ENCODE measurements around the gene NEB.
"Not testable (repeated sequence)": the region's sequence is repeated elsewhere in the genome, so short reads cannot be mapped to it uniquely, and the experiment has no call there.

The NEB gene

GRCh38 chr2:151688719-151689118 lies 45.6 kb downstream of the NEB start:
- DNase-seq = no peak

- no peak for DNase-seq
Measured at GRCh38 chr2:151682459-151683003, 51.7 kb downstream of the NEB start.

DNA sequence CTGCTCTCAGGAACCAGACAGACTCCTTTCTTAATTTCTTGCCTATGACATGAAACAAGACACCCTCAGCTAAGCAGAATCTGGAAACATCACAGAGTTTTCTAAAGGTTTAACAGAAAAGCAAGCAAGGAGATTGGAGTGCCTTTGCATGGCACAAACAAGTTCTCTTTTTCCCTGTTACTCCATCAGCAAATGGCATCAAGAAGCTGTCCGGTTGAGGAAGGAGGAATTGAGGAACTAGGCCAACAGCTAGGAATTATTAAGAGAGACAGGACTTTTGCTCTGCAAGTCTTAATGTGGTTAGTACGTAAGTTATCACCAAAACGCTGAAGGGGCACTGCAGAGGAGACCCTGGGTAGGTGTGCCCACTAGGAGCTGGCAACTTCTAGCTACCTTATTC lies 53.2 kb downstream of the NEB start:
- no peak for DNase-seq

DNA sequence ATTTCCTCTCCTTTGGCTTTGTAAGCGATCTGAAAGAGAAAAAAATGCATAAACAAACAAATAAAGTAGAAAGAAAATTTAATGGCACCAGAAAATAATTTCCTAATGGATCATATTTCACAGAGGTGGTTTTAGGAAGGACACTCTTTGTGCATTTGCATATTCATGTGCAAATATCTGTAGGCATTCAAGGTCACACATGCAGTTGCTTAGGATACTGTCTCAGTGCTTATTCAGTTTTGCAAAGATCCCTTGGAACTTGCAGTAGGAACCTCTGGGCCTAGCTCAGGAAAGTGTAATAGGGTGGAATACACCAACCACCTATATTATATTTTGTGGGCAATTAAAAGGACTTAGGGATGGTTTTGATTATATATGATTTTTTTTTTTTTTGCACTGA lies 54.3 kb downstream of the NEB start:
- DNase-seq = no peak

DNA sequence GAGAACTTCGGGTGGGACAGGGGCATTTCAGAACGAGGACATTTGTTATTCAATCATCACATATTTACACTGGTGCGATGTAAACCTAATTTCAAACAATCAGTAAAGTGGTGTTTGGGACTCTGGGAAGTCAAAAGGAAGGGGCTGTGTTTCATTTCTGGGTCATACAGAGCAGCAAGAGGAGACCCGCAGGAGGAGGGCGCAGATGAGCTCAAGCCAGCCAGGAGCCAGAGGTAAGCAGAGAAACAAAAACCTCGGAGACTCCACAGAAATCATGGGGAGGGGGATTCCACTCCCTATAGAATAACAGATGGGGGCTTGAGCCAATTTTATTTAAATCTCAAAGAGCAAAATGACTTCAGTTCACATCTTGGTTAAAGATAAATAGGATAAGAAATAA lies 55.4 kb downstream of the NEB start:
- DNase-seq = no peak

GRCh38 chr2:151673016-151673415 lies 61.3 kb downstream of the NEB start:
- DNase-seq = no peak

GRCh38 chr2:151672277-151672676 lies 62.0 kb downstream of the NEB start:
- no peak for DNase-seq

- no peak for DNase-seq
Measured at GRCh38 chr2:151670846-151671597, 63.3 kb downstream of the NEB start.

DNA sequence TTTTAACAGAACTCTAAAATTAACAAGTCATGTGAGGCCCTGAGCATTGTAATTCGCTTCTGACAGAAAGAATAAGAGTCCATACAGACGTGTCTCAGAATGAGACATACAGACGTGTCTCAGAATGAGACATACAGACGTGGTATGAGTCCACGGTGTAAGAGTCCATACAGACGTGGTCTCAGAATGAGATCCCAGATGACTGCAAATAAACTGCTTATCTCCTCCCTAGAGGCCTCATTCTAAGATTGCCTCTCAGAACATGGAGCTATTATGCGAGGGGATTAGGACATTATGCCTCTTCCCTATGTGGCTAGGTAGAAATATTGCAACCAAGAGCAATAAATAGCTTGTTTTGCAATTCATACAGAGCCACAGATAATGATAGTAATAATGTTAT lies 63.9 kb downstream of the NEB start:
- DNase-seq = no peak

DNA sequence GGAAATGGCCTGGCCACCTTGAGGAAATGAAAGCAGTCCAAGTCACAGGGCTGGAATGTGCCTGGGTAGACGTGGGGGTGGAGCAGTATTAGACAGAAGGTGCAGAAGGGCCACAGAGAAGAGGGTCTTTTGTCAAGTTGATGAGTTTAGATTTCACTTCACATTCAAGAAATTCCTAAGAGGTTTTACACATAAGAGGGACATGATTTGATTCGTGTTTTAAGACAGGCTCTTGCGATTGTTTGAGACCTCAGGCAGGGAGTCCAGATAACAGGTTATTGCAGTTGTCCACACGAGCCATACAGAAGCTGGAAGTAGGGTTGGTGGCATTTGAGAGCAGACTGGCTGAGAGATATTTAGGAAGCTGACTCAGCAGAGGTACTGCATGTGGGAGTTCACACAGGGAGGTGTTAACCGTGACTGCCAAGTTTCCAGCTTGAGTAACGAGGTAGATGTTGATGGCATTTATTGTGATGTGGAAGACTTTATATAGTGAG lies 64.6 kb downstream of the NEB start:
- no peak for DNase-seq

DNA sequence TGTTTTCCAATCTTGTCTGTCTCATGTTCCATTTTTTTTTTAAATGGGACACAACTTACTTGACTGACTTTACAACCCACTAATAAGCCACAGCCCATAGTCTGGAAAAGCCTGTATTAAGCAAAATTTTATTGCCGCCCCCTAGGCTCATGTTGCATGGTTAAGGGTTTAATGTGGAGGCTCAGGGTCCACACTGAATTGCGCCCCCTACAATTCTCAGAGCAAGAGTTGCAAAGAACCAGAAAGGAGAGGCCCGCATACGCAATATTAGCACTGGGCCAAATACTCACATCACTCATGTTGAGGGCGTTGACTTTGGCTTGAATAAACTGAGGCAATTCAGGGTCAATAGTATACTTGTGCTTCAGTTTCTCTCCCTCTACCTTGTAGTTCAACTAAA lies 65.5 kb downstream of the NEB start:
- DNase-seq = no peak

- DNase-seq = no peak
Measured at GRCh38 chr2:151665959-151666358, 68.3 kb downstream of the NEB start.

DNA sequence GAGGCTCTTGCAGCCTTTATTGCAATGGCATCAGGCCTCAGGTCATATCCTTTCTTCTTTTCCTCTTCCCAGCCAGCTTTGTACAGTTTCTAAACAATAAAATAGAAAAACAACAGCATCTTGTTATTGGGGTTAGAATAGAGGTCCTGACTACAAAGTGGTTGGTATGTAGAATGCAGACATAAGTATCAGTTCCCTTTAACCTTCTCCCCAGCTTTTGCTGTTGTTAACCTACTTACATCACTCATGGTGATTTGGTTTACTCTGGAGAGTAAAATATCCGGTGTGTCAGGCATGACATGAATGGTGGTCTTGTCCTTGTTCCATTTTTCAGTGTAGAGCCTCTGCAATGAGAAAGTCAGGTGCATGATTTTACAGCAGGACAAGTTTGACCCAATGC lies 69.8 kb downstream of the NEB start:
- no peak for DNase-seq

- DNase-seq = no peak
Measured at GRCh38 chr2:151661625-151662024, 72.7 kb downstream of the NEB start.

GRCh38 chr2:151658081-151658480 lies 76.2 kb downstream of the NEB start:
- no peak for DNase-seq

DNA sequence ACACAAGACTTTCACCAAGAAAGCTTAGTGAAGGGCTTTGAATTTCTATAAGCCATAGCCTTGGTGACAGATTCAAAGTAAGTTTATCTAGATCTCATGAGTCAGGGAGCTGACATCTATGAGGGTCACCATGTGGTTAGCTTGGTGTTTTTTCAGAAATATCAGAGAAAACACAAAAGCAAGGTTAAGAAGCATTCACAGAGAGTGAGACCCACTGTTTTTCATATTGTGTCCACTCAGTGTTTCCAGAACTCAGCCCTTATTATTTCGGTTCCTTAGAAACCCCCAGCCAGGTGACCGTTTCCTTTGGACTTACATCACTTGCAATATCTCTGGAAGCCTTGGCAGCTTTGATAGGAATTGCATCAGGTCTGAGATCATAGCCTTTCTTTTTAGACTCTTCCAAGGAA lies 76.6 kb downstream of the NEB start:
- no peak for DNase-seq

DNA sequence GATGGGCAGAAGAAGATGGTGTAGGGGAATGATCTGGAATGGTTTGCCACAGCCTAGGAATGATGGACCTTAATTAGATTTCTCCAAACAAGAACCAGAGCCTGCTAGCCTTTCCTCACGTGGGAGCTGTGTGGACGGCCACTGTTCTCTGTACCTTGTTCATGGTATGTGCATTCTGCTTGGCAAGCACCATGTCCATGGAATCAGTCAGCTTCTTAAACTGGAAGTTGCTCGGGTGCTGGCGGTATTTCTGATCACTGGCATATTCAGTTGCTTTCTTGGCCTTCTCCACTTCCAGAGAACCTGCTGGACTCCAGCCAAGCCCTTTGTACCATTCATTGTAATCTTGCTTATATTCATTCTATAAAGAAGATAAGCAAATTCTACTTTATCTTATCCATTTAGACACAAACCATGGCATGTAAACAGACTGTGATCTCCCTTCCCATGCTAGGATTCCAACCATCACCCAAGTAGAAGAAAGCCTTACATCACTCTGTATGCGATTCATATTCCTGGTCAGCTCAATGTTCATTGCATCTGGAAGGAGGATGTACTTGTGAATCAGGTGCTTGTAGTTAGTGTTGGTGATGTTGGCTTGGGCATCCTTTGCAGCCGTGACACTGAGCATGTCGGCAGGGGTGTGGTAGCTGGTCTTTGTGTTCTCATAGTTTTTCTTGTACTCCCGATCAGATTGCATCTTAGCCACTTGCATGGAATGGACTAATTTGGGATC lies 78.4 kb downstream of the NEB start:
- no peak for DNase-seq

GRCh38 chr2:151654891-151655290 lies 79.4 kb downstream of the NEB start:
- DNase-seq = no peak

GRCh38 chr2:151654085-151654484 lies 80.2 kb downstream of the NEB start:
- no peak for DNase-seq

GRCh38 chr2:151651274-151651673 lies 83.0 kb downstream of the NEB start:
- DNase-seq = no peak

- no peak for DNase-seq
Measured at GRCh38 chr2:151650456-151650855, 83.8 kb downstream of the NEB start.

GRCh38 chr2:151649966-151650365 lies 84.3 kb downstream of the NEB start:
- no peak for DNase-seq

DNA sequence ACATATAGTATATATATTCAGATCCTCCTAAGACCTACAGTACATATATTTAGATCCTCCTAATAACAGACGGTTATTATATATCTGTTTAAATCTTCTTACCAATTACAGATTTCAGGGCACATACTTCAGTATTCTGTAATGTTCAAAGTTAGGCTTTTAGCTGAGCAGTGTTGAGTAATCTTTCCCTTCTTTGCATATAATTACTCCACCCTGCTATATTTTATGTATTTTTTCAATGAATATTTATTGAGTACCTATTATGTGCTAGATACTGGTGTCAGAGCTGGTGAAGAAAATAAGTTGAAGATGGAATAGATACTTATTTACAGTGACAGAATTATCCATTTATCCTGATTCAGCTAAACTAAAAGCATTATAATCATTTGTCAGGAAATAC lies 84.9 kb downstream of the NEB start:
- no peak for DNase-seq

DNA sequence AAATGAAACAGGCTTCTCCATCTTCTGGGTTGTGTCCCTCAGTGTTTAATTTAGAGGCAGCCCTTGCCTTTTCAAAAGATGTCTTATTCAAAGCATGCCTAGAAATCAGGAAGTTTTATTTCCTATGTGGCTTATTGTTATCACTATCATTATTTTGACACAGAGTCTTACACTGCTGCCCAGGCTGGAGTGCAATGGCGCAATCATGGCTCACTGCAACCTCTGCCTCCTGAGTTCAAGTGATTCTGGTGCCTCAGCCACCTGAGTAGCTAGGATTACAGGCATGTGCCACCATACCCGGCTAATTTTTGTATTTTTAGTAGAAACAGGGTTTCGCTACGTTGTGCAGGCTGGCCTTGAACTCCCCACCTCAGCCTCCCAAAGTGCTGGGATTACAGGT lies 87.8 kb downstream of the NEB start:
- not testable (repeated sequence) for DNase-seq

Measured in activated CD4-positive, alpha-beta T cell treated with anti-CD3 and anti-CD28 coated beads, Interleukin-2, amount 50 U/mL, for 4 hours (primary cell).